A549 treated with Hydrocortisone at 1 μM for 4 hours (cell line): Measurements from ENCODE around the gene MFAP3L. TPM values are rescaled to one million over a fixed set of nuclear protein-coding genes. Genes with fewer than 3 reads are reported as not detected.

Experiments
- total RNA-seq: library from RNA; stranded (reverse); fragments of 200-300 nt; extraction: Qiagen RNA extraction; gene quantifications from 5 replicates; pipeline ENCODE4 v1.2.3, GENCODE V29; 2022

The MFAP3L gene
- total RNA-seq = 3.0 to 5.4 TPM (median 4.1 TPM) in 5 replicates

DNA sequence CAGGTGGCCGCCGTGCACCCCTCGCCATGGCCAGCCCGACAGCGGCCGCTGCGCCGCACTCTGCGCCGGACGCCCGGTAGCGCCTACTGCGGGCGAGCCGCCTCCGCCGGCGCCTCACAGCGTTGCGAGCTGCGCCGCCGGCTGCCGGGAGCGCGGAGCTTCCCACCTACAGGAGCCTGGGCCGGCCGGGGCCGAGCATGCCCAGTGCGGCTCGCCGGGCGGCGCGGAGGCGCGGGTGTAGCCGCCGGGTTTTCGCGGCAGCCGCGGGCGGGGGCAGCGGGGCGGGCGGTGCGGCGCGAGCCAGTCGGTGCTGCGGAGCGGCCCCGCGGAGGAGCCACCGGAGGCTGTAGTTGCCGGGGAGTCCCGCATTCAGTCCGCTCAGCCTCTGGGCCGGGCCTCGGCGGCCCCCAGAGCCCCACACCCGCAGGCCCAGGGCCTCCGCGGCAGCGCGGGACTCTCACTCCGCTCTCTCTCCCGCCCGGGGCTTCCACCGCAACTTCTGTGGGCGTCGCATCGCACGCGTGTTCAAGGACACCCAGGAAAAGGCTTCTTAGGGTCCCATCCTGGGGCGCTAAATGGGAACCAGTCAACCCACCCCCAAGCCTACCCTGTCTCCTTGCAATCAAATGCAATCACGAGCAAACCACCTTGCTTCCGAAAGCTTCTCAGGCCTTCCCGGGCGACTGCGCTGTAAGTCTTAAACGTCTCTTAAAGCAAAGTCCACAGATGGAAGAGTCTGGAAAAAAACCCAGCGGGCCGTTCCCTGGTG lies at the start of gene MFAP3L:
Gene MFAP3L, minus strand, starts transcription at position 143 of the 769 bp plus-strand sequence. CDS start 20,518 bp downstream, outside the sequence.

Other genes with a start within 250 kb of the MFAP3L start
- 7.4 to 8.7 TPM (median 8.4 TPM) in 5 replicates for gene AADAT, start 63.6 kb upstream of the MFAP3L start, total RNA-seq